ENCODE measurements around the gene PRRX1. TPM values are rescaled to one million over a fixed set of nuclear protein-coding genes. Genes with fewer than 3 reads are reported as not detected.

The PRRX1 gene
- total RNA-seq, 1 experiment from 2014 or later: not detected

GRCh38 chr1:170714163-170714562 lies 50.2 kb downstream of the PRRX1 start:
- no peak for DNase-seq (ENCODE audit: extremely low read depth, low read depth)

- DNase-seq (ENCODE audit: extremely low read depth, low read depth): no peak
These were observed 51.0 kb downstream of the PRRX1 start for GRCh38 chr1:170714938-170715337.

- no peak for DNase-seq (ENCODE audit: extremely low read depth, low read depth)
These were observed 53.0 kb downstream of the PRRX1 start for GRCh38 chr1:170716835-170717429.

GRCh38 chr1:170720661-170721060 lies 56.7 kb downstream of the PRRX1 start:
- DNase-seq (ENCODE audit: extremely low read depth, low read depth): no peak

- no peak for DNase-seq (ENCODE audit: extremely low read depth, low read depth)
These were observed 57.7 kb downstream of the PRRX1 start for GRCh38 chr1:170721621-170722020.

- DNase-seq (ENCODE audit: extremely low read depth, low read depth): no peak
These were observed 59.6 kb downstream of the PRRX1 start for GRCh38 chr1:170723518-170723917.

- DNase-seq (ENCODE audit: extremely low read depth, low read depth): no peak
These were observed 61.4 kb downstream of the PRRX1 start for GRCh38 chr1:170725326-170725725.

- no peak for DNase-seq (ENCODE audit: extremely low read depth, low read depth)
These were observed 64.0 kb downstream of the PRRX1 start for GRCh38 chr1:170727963-170728362.

GRCh38 chr1:170729225-170730002 lies 65.5 kb downstream of the PRRX1 start:
- DNase-seq (ENCODE audit: extremely low read depth, low read depth): no peak

GRCh38 chr1:170730014-170730413 lies 66.1 kb downstream of the PRRX1 start:
- no peak for DNase-seq (ENCODE audit: extremely low read depth, low read depth)

- no peak for DNase-seq (ENCODE audit: extremely low read depth, low read depth)
These were observed 66.5 kb downstream of the PRRX1 start for GRCh38 chr1:170730438-170730837.

GRCh38 chr1:170731566-170732251 lies 67.8 kb downstream of the PRRX1 start:
- no peak for DNase-seq (ENCODE audit: extremely low read depth, low read depth)

- DNase-seq (ENCODE audit: extremely low read depth, low read depth): no peak
These were observed 68.3 kb downstream of the PRRX1 start for GRCh38 chr1:170732252-170732588.

GRCh38 chr1:170734412-170735175 lies 70.7 kb downstream of the PRRX1 start:
- DNase-seq (ENCODE audit: extremely low read depth, low read depth): no peak

- DNase-seq (ENCODE audit: extremely low read depth, low read depth): no peak
These were observed 71.7 kb downstream of the PRRX1 start for GRCh38 chr1:170735366-170736263.

GRCh38 chr1:170739803-170740202 lies 75.9 kb downstream of the PRRX1 start:
- DNase-seq (ENCODE audit: extremely low read depth, low read depth): no peak

- no peak for DNase-seq (ENCODE audit: extremely low read depth, low read depth)
These were observed 77.7 kb downstream of the PRRX1 start for GRCh38 chr1:170741678-170742077.

GRCh38 chr1:170742600-170742999 lies 78.7 kb downstream of the PRRX1 start:
- DNase-seq (ENCODE audit: extremely low read depth, low read depth): no peak

- no peak for DNase-seq (ENCODE audit: extremely low read depth, low read depth)
These were observed 79.2 kb downstream of the PRRX1 start for GRCh38 chr1:170743083-170743482.

GRCh38 chr1:170749549-170749948 lies 85.6 kb downstream of the PRRX1 start:
- no peak for DNase-seq (ENCODE audit: extremely low read depth, low read depth)
